ENCODE results near the gene PRDM15.
"Not testable (repeated sequence)": the region's sequence is repeated elsewhere in the genome, so short reads cannot be mapped to it uniquely, and the experiment has no call there.

Gene PRDM15

GRCh38 chr21:41805643-41806042, 73.5 kb downstream of the PRDM15 start:
- DNase-seq (ENCODE audit: low read depth) = no peak

DNA sequence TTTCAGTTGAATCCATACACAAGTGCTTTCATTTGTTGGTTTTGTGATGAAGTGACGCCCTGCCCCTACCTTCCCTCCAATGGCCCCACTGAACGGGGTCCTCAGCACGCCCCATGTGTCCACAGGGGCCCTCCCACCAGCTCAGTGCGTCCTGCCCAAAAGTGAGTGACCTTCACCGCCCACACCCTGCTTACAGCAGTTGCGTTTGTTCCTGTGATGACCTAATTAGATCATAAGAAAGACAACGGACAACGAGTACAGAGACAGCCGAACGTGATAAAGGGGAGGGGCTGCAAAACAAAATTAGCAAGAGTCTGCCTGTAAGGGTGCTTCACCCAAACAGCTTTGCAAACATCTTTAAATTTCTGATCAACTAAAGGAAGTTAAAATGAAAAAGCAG, 74.1 kb downstream of the PRDM15 start:
- DNase-seq (ENCODE audit: low read depth) = no peak

- DNase-seq (ENCODE audit: low read depth) = no peak
These were observed 74.8 kb downstream of the PRDM15 start for GRCh38 chr21:41804381-41804780.

GRCh38 chr21:41803316-41803715, 75.8 kb downstream of the PRDM15 start:
- no peak for DNase-seq (ENCODE audit: low read depth)

DNA sequence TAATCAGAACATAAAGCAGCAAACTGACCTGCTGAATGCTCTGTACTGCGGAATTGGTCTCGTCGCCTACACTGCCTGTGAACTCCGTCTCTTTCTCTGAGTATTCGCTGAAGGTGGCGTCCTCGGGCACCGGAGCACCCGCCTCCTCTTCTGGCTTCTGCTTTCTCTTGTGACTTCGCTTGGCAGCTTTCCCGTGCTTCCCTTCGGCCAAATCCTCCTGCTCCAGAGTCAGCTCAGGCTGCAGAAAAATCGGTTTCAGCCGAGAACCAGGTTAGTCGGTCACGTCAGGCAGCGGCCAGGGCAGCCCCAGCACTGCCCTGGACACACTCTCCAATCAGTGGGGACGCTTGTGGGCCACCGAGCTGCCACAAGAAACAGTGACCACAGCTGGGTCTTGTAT, 76.5 kb downstream of the PRDM15 start:
- DNase-seq (ENCODE audit: low read depth) = no peak

DNA sequence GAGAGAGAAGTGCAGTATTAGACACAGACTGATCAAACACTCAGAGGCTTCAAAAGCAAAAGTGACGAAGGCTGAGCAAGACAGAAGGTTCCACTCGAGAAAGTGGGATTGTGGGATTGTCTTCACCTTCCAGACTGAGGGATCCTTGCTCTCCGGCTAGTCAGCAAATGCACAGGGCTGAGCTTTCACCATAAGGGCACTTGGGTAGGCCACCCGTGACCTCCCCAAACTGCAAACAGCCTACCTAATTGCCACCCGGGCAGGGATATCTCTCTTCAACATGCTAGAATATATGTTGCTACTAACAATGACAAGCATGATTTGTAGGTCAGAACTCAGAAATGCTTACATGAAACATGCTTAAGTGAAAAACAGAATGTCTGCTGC, 77.0 kb downstream of the PRDM15 start:
- no peak for DNase-seq (ENCODE audit: low read depth)

DNA sequence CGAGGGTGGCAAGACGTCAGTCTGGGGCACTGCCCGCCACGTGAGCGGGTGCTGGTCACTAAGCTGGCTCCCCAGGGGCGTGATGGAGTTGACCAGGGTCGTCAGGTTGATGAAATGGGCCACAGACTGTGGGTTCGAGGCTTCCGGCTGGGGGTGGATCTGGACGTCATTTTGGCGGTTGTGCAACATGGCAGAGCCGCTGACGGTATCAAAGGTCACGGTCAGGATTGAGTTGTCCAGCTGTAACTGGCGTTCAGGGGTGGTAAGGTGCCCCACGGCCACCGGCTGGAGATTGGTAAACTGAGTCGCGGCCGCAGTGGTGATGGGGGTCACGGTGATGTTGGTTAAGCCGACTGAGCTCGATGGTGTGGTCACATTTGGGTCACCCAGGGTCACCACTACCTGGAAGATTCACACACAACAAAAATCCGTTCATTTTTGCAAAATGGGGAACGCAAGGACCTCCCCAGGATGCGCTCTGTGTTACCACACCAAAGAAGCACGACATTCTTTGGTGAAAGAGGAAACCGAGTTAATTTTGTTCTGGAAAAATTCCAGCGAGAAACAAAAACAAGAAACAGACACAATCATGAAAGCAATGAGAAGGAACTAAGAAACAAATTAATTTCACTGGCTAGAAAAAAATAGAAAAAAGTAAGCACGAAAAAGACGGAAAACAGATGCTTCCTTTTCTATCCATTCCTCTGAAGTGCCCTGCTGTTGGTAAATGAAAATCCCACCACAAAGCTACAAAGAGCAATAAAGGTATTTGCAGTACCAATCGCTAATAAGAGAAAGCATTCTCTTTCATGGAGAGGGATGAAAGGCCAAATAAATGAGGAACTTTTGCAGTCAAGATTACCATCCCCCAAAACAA, 77.6 kb downstream of the PRDM15 start:
- no peak for DNase-seq (ENCODE audit: low read depth)

DNA sequence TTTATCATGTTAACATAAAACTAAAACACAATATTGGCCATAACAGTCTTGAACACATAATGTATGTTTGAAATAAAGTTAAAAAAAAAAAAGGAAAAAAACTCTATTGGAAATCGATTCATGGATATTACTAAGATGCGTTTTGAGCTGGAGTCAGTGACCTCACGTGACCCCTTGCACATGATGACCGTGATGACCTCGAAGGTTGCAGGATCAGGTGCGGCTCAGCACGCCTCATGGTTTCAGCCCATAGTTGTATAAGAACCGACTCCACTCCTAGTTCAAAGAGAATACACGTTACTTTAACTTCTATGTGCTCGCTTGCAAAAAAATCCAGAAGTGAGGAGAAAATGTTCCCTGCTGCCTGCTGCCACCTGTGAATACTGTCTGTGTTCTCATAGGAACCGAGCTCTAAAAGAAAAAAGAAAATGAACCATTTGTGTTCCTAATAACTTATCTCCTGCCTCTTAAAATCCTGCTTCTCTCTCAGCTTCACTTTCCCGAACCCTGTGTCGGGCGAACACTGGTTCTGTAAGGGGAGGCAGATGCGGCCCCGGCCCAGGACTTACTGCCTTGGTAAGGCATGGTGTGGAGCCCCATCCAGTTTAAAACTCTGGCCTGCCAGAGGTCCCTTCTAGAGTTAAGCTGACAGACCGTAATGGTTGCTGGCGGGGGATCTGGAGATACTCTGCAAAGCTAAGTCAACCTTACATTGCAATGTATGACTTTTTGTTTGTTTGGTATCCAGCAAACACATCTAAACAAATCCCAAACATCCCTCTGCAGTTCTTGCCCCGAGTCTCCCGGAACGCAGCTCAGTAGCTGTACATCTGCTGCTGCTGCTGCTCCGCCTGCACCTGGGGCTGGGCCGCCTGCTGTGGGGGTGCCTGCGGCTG, 78.5 kb downstream of the PRDM15 start:
- no peak for DNase-seq (ENCODE audit: low read depth)

DNA sequence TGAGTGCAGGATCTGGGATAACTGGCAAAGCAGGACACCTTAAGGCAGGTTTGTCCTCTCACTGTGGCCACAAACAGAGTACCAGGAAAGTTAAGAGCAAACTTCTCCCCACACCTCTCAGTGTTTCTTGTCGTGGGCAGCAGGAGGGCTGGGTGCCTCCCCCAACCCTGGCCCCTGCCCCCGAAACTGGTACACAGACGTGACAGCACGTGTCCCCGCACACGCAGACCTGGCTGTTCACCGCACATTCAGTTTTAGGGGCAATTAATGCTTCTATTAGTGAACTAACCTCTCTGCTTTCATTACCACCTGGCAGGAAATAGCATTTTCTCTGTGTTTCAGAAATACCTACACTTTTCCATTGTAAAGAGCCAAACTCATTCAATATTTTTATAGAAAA, 79.4 kb downstream of the PRDM15 start:
- no peak for DNase-seq (ENCODE audit: low read depth)

- DNase-seq (ENCODE audit: low read depth) = no peak
These were observed 80.8 kb downstream of the PRDM15 start for GRCh38 chr21:41798326-41798725.

DNA sequence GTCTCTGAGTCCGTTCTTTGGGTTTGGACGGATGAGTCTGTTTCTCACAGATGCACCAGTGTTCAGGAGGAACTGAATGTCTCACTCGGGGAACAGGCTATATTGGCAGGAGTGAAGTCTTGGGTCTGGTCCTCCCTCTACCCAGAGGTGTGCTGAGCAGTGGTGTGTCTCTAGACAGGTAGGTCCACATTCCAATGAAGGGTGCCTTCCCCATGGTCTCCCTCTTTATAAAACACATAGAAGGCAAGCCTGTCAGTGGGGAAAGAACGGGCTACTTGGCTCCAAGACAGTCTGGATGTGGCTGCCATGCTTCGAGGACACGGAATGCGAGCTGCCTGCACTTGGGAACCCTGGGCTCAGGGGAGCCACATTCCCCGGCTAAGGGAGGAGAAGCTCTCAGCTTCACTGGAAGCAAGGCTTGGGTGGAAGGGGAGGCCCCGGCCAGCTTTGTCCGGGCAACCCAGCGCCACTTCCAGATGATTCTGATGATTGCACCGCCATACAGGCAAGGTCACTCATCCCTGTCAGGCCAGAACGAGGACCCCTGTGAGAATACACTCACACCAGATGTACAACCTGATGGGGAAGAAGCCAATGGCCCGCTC, 82.6 kb downstream of the PRDM15 start:
- no peak for DNase-seq (ENCODE audit: low read depth)

DNA sequence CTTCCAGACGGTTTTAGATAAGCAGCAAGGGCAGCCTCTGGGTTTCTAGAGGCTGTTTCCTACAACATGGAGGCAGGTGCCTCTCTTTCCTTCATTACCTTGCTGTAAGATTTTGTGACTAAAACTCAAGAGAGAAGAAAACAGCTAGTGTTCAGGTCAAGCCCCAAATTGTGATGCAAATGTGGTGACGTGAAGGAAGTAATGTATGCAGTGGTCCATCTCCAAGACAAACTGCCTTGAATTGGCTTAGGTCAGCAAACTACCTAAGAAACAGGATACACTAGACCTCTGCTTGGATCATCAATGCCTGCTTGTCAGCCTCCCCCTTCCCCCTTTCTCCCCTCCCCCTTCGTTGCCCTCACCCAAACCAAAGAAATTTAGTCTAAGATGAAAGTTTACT, 83.4 kb downstream of the PRDM15 start:
- no peak for DNase-seq (ENCODE audit: low read depth)

- no peak for DNase-seq (ENCODE audit: low read depth)
These were observed 84.5 kb downstream of the PRDM15 start for GRCh38 chr21:41794600-41794999.

DNA sequence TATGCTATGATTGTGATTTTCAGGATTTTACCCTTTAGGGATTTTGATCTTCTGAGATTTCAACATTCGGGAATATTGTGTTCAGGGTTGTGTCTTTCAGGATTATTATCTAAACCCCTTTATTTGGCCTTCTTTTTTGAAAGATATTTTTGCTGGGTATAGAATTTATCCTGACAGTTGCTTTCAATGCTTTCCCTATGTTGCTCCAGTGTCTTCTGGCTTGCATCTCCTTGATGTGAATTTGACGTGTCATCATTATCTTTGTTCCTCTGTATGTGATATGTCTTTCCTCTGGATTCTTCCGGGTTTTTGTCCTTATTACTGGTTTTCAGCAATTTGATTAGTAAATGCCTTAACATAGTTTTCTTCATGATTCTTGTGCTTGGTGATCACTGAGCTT, 86.4 kb downstream of the PRDM15 start:
- no peak for DNase-seq (ENCODE audit: low read depth)

DNA sequence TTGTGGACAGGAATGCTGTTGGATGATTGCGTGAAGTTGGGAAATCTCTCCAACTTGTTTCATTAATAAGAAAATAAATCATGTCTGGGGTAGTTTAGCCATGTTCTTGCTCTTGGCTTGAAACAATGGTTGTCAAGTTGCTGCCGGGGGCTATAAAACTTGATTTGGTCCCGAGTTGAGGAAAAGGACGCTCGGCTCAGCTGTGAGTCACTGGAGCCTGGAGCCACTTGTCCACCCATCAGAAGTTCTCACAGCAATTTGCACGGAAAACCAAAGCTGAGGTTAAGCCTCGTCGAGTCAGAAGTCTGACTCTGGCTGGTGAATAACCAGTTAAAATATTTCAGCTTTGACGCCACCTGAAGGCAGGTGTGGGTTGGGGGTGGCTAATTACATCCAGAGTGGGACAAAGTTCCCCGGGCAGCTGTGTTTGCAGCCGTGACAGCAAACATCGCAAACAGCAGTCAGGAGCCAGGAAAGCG, 92.6 kb downstream of the PRDM15 start:
- no peak for DNase-seq (ENCODE audit: low read depth)

GRCh38 chr21:41785262-41785661, 93.9 kb downstream of the PRDM15 start:
- DNase-seq (ENCODE audit: low read depth) = not testable (repeated sequence)

- DNase-seq (ENCODE audit: low read depth) = no peak
These were observed 94.6 kb downstream of the PRDM15 start for GRCh38 chr21:41784456-41785102.

DNA sequence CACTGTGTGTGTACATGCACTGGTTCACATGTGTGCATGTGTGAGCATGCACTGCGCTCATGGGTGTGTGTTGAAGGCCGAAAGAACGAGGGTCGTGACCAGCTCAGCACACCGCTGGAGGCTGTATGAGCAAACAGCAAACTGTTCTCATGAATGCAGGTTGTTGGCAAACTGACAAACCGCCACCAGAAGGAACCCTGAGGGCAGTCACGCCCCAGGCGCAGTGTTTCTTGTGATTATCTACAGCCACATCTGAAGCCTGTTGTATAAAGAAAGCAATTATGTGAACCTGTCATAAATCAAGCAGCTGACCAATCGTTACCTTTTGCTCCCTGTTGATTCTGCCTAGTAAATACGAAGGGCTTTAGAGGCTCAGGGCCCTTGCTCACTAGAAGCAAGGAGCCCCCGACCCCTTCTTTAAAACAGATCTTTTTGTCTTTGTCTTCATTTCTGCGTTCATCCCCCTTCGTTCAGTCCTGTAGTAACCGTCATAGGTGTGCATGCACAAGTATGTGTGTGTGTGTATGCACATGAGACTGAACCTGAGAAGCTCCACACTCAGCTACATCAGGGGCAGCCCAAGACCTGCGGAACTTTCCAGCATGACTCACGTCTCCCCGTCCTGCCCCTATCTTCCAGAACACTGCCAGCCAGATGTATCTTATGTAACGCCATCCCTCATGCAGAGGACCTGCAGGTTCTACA, 95.5 kb downstream of the PRDM15 start:
- no peak for DNase-seq (ENCODE audit: low read depth)

- no peak for DNase-seq (ENCODE audit: low read depth)
These were observed 98.1 kb downstream of the PRDM15 start for GRCh38 chr21:41781050-41781410.

GRCh38 chr21:41780337-41781049, 98.7 kb downstream of the PRDM15 start:
- no peak for DNase-seq (ENCODE audit: low read depth)

DNA sequence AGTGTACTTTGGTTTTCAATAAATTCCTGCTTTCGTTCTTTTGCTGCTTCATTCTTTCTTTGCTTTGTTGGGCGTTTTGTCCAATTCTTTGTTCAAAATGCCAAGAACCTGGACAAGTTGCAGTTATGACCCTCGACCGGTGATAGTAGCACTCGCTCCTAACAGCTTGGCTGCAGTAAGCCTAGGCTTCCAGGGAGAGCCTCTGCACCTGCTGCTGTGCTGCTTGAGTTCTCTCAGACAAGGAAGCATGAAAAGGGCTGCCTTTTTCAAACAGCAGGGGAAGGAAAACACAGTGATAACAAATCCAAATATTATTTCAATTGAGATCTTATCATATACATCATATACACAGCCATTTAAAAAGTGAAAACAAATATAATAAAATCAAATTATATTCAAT, 99.5 kb downstream of the PRDM15 start:
- no peak for DNase-seq (ENCODE audit: low read depth)
